ENCODE data around the gene MYO18A.

MYO18A gene

DNA sequence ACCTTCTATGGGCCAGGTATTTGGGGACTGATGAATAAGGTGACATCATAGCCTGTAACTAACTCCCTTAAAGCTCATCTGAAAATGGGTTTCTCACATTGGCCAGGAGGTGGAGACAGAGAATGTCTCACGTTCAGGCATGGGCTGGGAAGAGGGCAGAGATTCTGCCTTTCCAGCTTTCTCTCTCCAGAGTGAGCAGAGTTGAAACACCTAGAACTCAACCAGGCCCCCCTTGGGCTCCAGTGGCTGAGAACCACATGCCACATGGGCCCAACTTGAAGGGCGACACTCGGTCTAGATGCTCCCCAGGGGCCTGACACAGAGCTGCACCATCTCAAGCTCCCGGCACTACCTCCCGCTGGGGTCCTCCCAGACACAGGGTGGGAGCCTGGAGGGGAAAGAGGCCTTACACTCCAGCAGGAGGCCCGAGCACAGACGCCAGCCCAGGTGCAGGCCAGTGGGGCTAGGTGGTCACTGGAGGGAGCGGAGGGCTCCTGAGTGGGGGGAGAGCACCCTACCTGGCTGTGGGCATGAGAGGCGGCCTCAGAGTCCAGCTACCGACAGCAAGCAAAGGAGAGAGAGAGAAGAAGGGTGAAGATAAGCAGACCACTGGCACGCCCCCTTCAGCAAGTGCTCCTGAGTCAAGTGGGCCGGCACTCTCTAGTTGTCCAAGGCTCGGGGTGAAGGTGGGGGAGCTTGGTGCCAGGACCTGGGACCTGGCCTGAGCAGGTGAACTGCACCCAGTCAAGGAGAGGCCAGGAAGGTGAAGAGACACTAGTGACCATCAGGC lies 55.9 kb downstream of the MYO18A start:
- DNase-seq, result peak in 1 of 2 experiments; percentile 39

DNA sequence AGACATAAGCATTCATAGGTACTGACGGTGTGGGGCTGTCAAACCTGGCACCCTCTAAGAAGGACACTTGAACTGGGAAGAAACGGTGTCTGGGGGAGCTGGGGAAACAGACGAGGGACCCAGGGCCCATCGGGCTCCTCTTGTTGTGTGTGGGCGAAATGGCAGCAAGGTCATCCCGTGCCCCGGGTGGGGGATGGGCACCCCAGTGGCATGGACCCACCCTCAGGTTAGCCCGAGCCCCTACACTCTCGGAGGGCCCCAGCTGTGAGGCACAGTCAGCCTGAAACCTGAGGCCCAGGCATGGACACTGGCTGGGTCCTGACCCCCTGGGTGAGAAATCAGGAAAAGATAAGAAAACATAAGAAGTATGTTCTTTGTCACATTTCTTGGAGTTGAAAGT lies 57.1 kb downstream of the MYO18A start:
- no peak for DNase-seq

DNA sequence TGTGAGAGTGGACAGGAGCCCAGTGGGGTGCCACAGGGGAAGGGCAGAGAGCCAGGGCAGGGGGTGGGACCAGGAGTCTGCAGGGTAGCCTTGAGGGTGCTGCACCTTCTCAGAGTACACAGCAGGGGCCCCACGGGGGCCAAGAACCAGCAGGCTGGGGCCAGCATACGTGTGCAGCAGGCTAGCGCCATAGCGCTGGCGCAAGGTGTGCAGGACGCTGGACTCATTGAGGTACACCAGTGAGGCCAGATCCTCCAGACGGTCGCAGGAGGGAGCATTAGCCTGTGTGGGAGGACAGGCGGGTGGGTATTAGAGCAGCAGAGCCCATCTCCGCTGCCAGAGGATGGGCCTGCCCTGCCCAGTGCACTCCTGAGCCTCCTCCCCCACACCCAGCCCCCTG lies 58.8 kb downstream of the MYO18A start:
- DNase-seq, result no peak

DNA sequence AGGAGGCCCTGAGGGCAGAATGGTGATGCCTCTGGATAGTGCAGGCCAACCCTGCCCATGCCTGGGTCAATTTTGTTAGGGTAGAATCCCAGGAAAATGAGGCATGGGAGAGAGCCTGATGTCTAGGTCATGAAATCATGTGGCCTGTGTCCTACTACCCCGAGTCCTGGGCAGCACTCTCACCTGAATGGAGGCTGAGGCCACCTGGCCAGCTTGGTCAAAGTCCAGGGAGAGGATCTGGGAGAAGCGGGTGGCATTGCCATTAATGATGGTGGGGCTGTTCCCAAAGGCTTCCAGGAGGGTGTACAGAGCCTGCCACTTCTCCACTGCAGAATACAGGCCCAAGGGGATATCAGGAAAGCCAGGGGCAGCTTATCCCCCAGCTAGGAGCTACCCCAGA lies 59.8 kb downstream of the MYO18A start:
- no peak for DNase-seq

DNA sequence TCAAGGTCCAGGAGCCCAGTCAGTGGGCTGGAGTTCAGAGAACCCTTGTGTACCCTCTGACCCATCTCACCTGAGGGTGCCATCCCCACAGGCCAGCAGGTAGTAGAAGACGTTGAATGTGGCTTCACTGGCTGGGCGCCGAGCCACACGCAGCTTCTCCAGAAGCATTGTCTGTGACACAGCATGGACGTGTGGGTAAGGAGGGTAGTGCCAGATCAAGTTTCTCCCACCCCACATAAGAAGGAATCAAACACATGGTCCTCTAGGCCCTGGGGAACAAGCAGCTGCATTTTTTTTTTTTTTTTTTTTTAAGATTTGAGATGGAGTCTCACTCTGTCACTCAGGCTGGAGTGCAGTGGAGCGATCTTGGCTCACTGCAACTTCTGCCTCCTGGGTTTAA lies 60.9 kb downstream of the MYO18A start:
- DNase-seq, result no peak

DNA sequence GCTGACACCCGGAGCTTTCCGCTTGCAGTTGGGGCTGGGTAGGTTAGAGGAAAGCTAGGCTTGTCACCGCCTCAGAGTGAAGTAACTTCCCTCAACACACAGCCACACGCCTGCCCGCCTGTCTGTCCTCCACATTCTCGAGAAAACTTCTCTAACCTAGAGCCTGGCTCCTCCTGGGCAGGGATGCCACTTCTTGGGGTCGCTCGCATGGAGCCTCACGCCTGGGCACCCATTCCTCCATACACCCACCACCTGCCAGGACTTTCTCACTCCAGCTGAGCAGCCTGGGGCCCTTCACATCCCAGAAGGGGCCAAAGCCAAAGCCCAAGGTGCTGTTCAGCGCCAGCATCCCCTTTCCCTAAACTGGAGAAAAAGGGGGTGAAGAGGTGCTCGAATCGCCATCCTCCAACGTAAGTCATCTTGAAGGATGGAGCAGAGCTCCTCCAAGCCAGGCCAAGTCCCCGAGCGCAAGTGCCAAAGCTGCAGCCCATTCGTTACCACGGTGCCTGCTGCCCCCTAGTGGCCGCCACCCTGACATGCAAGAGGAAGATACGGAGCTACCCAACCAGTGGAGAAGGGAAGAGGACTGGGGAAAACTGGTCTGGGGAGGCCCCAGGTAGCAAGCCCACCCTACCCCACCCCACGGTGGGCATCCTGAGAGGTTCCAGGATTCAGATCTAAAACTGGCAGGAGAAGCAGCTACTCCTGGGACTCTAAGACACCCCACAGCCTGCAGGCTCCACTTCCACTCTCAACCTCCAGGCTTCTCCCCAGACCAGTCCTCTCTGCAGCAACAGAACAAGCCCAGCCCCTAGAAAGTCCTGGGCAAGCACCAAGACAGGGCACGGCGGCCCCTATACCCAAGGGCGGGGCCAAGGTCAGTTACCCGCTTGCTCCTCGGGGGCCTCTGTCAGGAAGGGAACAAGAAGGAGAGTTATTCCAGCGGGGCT lies 63.1 kb downstream of the MYO18A start:
- peak; percentile 83 to 85 for DNase-seq

DNA sequence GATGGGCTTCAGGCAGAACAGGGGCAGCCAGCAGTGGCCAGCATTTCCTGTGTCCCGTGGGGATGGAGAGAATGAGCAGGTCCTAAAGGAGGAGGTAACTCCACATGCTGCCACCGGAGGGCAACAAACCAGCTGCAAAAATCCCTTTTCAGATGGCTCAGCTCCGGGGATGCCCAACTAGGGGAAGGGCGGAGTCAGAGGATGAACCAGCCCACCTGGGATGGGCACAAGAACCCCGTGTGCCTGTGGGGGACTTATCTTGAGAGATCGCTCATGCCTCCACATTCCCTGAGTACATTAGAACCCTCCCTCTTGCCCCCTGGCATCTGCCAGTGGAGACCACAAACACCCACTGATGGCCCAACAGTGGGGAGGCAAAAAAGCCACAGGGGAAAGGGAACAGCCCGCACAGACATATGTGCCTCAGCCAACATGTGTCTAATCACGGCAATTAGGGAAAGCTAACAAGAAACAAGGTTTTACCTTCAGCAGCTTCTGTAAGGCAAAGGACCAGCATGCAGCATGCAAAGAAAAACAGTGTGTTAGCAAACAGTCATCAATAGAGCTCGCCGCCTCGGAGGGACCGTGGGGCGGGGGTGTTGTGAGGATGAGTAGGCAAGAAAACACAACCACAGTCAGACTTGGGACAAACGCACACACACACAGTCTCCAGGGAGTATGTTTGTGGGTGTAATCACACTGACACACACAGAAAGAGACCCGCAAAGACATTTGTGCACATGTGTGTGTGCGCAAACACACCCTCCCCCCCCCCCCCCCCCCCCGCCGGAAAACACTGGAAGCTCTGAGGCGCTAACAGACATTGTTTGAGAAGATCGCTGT lies 64.0 kb downstream of the MYO18A start:
- peak; percentile 59 to 66 for DNase-seq

DNA sequence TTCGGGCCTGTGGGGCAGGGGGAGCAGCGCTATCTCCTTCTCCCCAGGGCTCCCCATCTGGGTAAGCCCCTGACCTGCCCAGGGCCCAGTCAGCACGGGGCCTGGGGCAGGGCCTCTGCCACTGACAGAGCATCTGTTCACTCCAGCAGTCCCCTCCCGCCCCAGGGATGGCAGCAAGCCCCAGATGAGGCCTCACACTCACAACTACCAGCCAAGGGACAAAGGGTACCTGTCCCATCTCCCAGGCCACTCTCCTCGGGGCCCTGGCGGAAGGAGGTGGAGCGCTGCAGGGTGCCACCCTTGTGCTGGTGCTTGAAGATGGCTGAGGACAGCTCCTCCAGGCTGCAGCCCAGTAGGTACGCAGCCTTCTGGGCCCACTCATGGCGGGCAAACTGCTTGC lies 64.8 kb downstream of the MYO18A start:
- DNase-seq, result no peak

DNA sequence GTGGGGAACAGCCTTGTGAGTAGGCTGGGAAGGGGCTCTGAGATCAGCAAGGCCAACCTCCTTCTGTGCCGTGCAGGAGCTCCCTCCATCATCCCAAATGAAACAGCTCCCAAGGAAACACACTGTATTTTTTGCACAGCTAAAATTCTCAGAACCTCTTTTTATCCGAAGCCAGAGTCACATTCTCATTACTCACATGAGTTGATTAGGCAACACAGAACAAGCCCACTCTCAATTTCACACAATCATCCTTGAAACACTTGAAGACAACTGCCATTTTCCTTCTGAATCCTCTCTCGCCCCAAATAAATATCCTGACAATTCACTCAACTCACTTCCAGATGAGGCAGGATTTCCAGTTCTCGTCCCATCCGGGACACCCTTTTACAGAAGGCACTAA lies 66.1 kb downstream of the MYO18A start:
- no peak for DNase-seq

DNA sequence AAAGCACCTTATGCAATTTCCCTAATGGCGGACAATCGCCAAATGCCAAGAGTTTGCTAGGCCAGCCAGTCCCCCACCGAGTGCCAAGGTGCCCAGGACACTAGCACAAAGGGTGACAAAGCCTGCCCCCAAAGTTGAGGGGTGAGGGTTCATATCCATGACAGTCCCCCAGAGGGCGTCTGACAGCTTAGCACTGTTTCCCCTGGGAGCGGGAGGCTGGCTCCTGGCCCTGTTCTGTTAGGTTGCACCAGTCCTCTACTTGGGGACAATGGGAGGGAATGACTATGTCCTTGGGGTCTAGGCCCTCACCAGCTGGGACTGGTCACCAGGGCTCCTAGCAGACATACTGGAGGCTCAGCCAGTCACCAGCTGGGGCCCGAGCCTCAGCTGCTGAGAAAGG lies 66.9 kb downstream of the MYO18A start:
- DNase-seq, result no peak

DNA sequence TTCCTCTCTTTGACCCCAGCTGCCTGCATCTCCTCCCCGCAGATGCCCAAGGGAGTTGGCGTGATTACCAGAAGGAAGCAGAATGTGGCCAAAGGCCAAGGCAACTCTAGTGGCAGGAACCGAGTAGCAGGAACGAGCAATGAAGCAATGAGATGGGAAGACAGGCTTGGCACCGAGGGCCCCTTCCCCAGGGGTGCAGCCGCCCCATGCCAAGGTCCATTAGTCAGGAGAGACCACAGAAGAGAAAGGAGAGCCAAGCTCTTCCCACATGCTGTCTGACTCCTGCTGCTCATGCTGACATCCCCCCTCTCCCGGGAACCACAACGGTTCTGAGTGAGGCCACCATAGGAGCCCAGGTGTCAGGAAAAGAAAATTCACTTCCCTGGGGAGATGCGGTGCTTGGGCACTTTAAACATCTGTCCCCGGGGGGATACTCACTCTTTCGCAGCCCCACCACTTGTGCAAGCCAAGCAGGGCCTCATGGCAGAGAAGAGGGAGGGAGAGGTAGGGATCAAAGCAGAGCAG lies 67.4 kb downstream of the MYO18A start:
- DNase-seq, result no peak

DNA sequence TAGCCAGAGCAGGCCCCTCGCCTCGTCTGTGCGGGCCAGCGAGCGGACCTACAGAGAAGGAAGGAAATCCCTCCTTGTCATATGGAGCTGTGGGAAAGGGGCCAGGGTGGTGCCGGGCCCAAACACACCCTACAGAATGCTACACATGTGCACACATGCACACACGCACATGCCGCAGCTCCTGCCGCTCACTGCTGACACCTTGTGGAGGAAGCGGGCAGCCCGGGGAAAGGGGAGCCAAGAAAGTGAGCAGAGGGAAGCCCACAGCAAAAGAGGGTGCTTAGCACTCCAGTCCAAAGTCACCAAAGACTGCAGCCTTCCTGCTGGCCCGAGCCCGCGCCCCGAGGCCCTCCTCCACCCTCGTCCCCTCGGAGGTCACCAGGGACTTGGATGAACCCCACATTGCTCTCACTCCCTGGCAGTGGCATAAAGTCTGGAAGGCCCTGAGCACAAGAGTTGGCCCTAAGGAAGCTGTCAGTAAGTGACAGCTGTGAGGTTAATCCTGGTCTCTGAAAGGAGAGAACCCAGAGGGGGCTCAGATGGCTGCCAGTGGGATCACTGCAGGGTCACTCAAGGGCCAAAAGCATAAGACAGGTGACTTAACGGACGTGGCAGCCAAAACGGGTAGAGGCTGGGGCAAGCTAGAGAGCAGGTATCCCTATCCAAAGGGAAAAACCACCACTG lies 68.2 kb downstream of the MYO18A start:
- DNase-seq, result peak; percentile 82 to 86

DNA sequence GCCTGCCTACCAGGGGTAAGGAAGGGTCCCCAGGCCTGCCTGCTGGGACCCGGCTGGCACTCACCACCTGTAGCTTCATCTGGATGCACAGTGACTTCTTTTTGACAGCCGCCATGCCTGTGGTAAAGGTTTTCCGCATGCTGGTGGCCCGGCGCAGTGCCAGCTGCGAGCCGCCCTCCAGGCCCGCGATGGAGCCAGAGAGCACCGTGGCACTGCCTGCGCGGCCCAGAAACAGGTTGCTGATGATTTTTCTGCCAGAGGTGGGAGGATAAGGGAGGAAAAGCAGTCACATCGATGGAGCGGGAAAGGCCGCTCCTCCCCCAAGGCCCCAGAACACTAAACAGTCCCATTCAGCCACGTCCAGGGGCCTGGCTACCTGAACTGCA lies 69.8 kb downstream of the MYO18A start:
- DNase-seq, result no peak

DNA sequence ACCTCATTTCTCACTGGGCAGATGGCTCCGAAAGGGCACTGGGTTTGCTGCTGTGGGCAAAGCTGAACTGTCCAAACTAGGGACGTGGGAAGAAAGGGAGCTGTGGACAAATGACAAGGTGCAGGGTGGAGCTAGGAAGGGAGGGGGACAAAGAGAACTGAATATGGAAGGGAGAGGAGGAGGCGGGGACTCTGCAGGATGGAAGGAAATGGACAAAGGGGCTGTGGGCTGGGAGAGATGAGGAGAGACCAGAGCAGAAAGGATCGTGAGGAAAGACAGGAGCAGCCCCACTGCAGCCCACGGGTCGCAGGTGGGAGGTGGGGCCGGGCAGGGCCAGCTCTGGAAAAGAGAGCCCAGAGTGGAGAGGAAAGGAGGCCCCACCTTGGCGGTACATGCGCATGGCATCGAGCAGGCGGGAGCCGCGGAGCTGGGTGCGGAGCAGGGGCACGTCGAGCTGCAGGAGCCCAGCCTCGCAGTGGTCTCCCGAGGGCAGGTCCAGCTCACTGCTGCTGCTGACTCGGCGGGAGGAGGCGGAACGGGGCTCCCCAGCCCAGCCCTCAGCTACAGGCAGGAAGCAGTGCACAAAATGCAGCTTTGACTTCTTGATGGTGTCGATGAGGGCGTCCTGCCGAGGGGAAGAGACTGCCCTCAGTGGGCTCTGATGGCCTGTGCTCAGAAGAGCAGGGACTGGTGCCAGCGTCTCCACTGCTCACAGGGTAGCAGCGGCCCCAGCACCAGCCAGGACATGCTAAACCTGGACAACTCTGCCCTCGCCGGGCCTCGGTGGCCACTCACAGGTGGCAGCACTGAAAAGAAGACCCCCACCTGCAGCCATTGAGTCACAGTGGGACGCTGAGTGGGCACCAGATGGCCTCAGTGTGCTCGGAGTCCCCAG lies 70.5 kb downstream of the MYO18A start:
- DNase-seq, result no peak

DNA sequence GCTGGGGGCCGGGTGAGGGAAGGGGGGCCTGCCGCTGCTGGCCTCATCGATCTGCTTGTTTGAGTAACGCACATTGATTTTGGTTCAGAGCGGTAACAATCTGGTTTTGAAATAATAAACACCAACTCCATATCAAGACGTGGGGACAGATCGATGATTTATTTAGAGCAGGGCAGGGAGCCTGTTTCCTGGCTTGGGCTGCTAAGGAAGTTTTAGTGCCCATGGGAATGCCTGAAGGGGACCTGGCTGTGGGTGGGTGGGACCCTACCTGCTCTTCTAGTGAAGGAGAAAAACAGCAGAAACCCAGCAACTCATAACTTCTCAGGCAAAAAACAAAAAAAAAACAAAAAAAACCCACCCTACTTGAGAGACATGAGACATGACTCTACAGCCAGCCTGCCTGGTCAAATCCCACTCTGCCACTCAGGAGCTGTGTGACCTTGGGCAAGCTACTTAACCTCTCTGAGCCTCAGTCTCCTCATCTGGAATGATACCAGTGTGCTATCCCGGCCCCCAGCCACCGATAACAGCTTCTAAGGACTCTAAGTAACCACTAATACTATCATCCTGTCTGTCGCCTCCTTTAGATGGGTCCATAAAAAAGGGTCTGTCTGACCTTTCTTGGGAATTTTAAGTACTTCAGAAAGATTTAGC lies 71.2 kb downstream of the MYO18A start:
- DNase-seq, result no peak

DNA sequence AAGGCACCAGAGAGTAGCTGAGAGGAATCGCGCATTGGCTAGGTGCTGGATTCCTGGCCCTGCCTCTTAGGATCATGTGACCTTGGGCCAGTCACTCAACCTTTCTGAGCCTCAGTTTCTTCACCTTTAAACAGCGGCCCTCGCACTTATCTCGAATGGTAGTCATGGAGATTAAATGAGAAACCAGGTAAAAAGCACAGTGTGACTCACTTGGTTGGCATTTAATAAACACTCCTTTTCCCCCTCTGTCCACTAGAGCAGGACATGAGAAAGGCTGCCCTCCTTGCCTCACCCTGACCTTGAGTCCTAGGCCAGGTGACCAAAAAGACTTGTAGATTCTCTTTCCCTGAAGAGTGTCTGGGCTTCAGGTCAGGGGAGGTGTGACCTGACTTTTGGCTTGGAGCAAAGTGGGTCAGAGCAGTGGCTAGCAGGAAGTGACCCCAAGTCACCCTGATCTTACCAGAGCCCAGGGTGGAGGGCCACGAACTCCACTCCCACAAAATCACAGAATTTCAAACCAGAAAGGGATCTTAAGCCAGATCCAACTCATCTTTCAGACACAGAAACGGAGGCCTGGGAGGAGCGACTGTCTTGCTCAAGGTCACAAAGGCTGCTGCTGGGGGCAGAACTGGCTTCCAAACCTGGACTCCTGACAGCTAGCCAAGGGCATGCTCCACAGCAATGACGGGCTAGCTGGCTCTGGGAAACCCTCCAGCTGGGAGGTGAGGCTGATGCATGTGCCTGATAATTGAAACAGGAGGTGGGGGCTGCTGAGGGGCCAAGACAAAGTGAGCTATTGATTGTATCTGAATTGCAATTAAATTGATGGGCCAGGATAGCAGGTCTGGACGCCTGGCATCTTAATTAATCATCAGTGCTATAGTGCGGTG lies 72.0 kb downstream of the MYO18A start:
- DNase-seq, result no peak

DNA sequence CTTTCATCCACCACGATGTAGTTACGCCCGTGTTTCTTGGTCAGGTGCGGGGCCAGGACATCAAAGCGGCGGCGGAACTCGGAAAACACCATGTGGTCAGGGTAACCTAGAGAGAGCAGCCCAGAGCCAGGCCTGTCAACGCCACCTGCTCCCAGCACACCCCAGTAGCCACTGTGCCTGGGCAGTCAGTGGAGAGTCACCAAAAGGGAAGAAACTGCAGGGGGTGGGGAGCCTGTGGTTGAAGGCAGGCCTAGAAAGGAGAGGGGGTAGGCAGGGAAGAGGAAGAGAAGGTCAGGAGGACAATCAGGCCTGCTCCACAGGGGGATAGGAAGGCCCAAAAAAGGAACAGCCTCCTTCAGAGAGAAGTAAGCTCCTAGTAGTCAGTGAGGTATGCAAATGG lies 73.1 kb downstream of the MYO18A start:
- DNase-seq, result no peak

DNA sequence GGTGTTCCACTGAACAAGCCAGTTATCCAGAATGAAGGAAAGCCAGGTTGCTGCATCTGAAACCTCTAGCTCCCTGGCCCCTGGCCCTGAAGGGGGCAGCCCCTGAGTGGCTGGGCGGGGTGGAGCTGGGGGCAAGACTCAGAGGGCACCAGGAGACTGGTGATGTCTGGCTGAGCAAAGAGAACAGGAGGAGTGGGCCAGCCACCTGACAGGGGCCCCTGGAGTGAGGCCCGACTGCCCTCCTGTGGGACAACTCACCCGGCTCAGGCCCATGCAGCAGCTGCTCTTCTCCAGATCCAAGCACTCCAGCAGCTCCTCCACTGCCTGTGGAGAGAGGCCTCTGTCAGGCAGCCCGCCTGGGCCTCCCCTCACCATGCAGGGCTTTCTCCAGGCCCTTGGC lies 76.9 kb downstream of the MYO18A start:
- DNase-seq, result no peak

DNA sequence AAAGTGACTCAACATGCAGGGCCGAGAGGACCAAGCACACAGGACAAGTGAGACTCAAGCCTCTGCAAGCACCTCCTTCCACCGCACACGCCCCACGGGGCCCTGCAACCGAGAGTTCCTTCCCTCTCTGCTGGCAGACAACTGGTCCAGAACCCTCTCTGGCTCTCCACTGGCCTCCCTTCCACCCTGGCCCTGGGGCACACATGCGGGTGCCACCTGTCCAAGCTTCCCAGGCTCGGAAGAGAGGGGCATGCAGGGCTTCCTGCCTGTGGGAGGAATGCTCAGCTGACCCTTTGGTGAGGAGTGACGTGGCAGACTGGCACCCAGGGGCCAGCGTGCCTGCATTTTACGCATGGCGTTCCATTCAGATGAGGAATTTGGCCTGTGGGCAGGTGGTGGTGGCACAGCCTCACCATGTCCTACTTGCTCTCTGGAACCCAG lies 77.4 kb downstream of the MYO18A start:
- DNase-seq, result no peak

DNA sequence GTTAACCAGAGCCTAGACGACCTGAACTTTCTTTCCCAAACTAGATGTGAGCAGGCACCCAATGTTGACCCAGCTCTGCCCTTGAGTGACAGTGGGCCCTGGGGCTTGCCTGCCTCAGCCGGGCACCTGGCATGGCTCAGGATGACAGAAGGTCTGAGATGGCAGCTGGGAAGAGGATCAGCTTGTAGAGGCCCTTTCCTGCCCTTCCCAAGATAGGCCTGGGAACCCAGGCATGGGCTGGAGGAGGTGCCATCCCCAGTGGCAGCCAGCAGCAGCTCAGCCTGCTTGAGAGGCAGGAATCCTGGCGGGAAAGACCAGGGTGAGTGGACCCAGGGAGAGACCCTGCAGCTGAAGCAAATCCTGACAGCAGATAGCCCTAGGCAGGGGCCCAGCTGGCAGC lies 78.2 kb downstream of the MYO18A start:
- DNase-seq, result no peak
